ENCODE results near the gene SRSF6.

GRCh38 chr20:43506238-43506637 is 48.5 kb downstream of the SRSF6 start:
- TF ChIP-seq CTCF (conservative IDR thresholded peaks at IDR 0.05; ENCODE audit: low read depth, low read length) = no peak
- TF ChIP-seq EZH2phosphoT487 (IDR thresholded peaks at IDR 0.05; ENCODE audit: borderline replicate concordance, low read length) = no peak
- no peak for TF ChIP-seq EZH2 (IDR thresholded peaks at IDR 0.05; ENCODE audit: low read length, unreplicated experiment)
